ENCODE results near the gene ASPM. TPM values are rescaled to one million over a fixed set of nuclear protein-coding genes. Genes with fewer than 3 reads are reported as not detected.

ASPM gene
- total and polyA plus RNA-seq, 2 of the 4 experiments (the other 2 are of a cell fraction) = 7.1 to 27.8 TPM

- no peak overlapping the region for H3K23ac ChIP-seq (ENCODE audit: low read depth, low read length)
- no peak overlapping the region for H3K4me2 ChIP-seq (ENCODE audit: low read depth, low read length)
- H3K79me1 ChIP-seq (ENCODE audit: low read depth in 1 of 2, low read length in 2 of 2) = no peaks in the 10 kb centered on the region
- H3K9me3 ChIP-seq (ENCODE audit: control insufficient read depth, insufficient read depth, low read length) = no peaks in the 10 kb centered on the region
- no peak overlapping the region for H2AK5ac ChIP-seq (ENCODE audit: low read depth, low read length)
- BruUV-seq (replicated peaks) = no TSS peak
- no peak for TF ChIP-seq MXI1 (IDR thresholded peaks at IDR 0.05; ENCODE audit: borderline replicate concordance, low read depth, low read length)
- TF ChIP-seq RCOR1 (IDR thresholded peaks at IDR 0.05; ENCODE audit: insufficient replicate concordance, low read length) = no peak
- no peak for TF ChIP-seq SMC3 (IDR thresholded peaks at IDR 0.05; ENCODE audit: low read depth, low read length)
- no peak for TF ChIP-seq FOS (IDR thresholded peaks at IDR 0.05; ENCODE audit: low read depth, low read length)
- no peak for TF ChIP-seq MAZ (IDR thresholded peaks at IDR 0.05; ENCODE audit: borderline replicate concordance, low read depth, low read length)
- no peak for TF ChIP-seq ELK1 (IDR thresholded peaks at IDR 0.05; ENCODE audit: borderline replicate concordance, low read depth, low read length)
- no peak for TF ChIP-seq RAD21 (IDR thresholded peaks at IDR 0.05; ENCODE audit: low read length)
- no peak for TF ChIP-seq POLR2A (IDR thresholded peaks at IDR 0.05; ENCODE audit: low read depth, low read length)
- TF ChIP-seq, protein P1, sequence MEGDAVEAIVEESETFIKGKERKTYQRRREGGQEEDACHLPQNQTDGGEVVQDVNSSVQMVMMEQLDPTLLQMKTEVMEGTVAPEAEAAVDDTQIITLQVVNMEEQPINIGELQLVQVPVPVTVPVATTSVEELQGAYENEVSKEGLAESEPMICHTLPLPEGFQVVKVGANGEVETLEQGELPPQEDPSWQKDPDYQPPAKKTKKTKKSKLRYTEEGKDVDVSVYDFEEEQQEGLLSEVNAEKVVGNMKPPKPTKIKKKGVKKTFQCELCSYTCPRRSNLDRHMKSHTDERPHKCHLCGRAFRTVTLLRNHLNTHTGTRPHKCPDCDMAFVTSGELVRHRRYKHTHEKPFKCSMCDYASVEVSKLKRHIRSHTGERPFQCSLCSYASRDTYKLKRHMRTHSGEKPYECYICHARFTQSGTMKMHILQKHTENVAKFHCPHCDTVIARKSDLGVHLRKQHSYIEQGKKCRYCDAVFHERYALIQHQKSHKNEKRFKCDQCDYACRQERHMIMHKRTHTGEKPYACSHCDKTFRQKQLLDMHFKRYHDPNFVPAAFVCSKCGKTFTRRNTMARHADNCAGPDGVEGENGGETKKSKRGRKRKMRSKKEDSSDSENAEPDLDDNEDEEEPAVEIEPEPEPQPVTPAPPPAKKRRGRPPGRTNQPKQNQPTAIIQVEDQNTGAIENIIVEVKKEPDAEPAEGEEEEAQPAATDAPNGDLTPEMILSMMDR (conservative IDR thresholded peaks at IDR 0.05; ENCODE audit: low read depth, low read length) = no peak
- no peak for TF ChIP-seq MAFK (IDR thresholded peaks at IDR 0.05; ENCODE audit: low read depth, low read length)
- TF ChIP-seq, protein P2, sequence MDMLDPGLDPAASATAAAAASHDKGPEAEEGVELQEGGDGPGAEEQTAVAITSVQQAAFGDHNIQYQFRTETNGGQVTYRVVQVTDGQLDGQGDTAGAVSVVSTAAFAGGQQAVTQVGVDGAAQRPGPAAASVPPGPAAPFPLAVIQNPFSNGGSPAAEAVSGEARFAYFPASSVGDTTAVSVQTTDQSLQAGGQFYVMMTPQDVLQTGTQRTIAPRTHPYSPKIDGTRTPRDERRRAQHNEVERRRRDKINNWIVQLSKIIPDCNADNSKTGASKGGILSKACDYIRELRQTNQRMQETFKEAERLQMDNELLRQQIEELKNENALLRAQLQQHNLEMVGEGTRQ (IDR thresholded peaks at IDR 0.05; ENCODE audit: low read depth, low read length) = no peak
- no peak for TF ChIP-seq CHD1 (IDR thresholded peaks at IDR 0.05; ENCODE audit: low read depth, low read length)
- no peak for TF ChIP-seq CEBPB (IDR thresholded peaks at IDR 0.05; ENCODE audit: low read depth, low read length)
- TF ChIP-seq RFX5 (IDR thresholded peaks at IDR 0.05; ENCODE audit: low read depth, low read length) = no peak
- no peak for TF ChIP-seq NFE2L2 (IDR thresholded peaks at IDR 0.05; ENCODE audit: low read depth, low read length)
- TF ChIP-seq BHLHE40 (IDR thresholded peaks at IDR 0.05; ENCODE audit: low read depth, low read length) = no peak
- intact Hi-C loops (cut with micrococcal nuclease) = no loop called here
- no peak overlapping the region for H4K5ac ChIP-seq (ENCODE audit: low read depth, low read length)
- H3K4me1 ChIP-seq (ENCODE audit: control insufficient read depth, insufficient read depth, low read length) = peaks cover 3% of the 10 kb centered on the region
- H3K9ac ChIP-seq (ENCODE audit: low read depth, low read length) = no peak overlapping the region
- H3K27me3 ChIP-seq (ENCODE audit: control insufficient read depth, insufficient read depth, low read length) = no peaks in the 10 kb centered on the region
- H2BK15ac ChIP-seq (ENCODE audit: low read depth, low read length) = no peak overlapping the region
- no peak overlapping the region for H2AFZ ChIP-seq (replicated peaks; ENCODE audit: low read length, poor library complexity)
- CTCF ChIA-PET = no interaction called here
- POLR2A ChIA-PET (ENCODE audit: unreplicated experiment) = no interaction called here
- no peak for ATAC-seq (ENCODE audit: low read depth)
- H3K14ac ChIP-seq (replicated peaks; ENCODE audit: low read depth, low read length) = no peak overlapping the region
- no peak overlapping the region for H4K8ac ChIP-seq (ENCODE audit: low read depth in 2 of 2, low read length in 2 of 2)
- no peak overlapping the region for H3K18ac ChIP-seq (ENCODE audit: low read depth, low read length)
- no peaks in the 10 kb centered on the region for H3K9me1 ChIP-seq (ENCODE audit: insufficient read depth, low read length)
- no peak overlapping the region for H3K27ac ChIP-seq (ENCODE audit: insufficient read depth, low read length)
- H3K56ac ChIP-seq (ENCODE audit: extremely low read depth, insufficient read depth, low read length) = no peak overlapping the region
- no peak overlapping the region for H3K4me3 ChIP-seq (ENCODE audit: insufficient read depth, low read depth, low read length)
- H4K91ac ChIP-seq (ENCODE audit: insufficient read depth, low read depth, low read length) = no peak overlapping the region
- H4K20me1 ChIP-seq (ENCODE audit: insufficient read depth, low read length) = no peaks in the 10 kb centered on the region
- dilution Hi-C loops (cut with HindIII; ENCODE audit: low sequenced_read_pairs, unreplicated experiment) = no loop called here
- no peak overlapping the region for H2BK20ac ChIP-seq (ENCODE audit: low read depth, low read length)
- DNase-seq = no peak
- no peak overlapping the region for H2AK9ac ChIP-seq (replicated peaks; ENCODE audit: low read depth, low read length, poor library complexity)
- no CpG with 5 or more reads among the region's 3 CpGs for WGBS, 2 experiments (ENCODE audit: extremely low coverage in 2 of 2, insufficient read length in 1 of 2)
- in situ Hi-C loops (cut with MboI; ENCODE audit: low sequenced_read_pairs) = no loop called here
- no peak overlapping the region for H3K4ac ChIP-seq (ENCODE audit: low read depth, low read length)
- no peak overlapping the region for H2BK5ac ChIP-seq (ENCODE audit: low read depth, low read length, poor library complexity, severe bottlenecking)
- H2BK120ac ChIP-seq (ENCODE audit: low read depth, low read length) = no peak overlapping the region
- no peaks in the 10 kb centered on the region for H3K36me3 ChIP-seq (ENCODE audit: control insufficient read depth, insufficient read depth, low read length)
Observed at GRCh38 chr1:197036861-197037260, 109.6 kb downstream of the ASPM start.

Data from IMR-90 (cell line).